Mesothelial cell of epicardium (in vitro differentiated cells): ENCODE measurements around the gene VWCE. TPM values are rescaled to one million over a fixed set of nuclear protein-coding genes. Genes with fewer than 3 reads are reported as not detected.

Experiments
- DNase-seq, 2 experiments: peaks; one replicate each; pipeline ENCODE4 v3.0.0; 2021; ENCODE audit warnings: low spot score in 2 of 2; ENCODE audit not compliant: unreplicated experiment in 2 of 2
- H3K27ac Mint-ChIP-seq: 2 replicates; pipeline ENCODE4 v1.8.0; 2021; ENCODE audit warnings: mixed read lengths
- H3K27me3 Mint-ChIP-seq: 2 replicates; pipeline ENCODE4 v1.8.0; 2021; ENCODE audit warnings: low read depth, mixed read lengths
- H3K36me3 Mint-ChIP-seq: 2 replicates; pipeline ENCODE4 v1.8.0; 2021; ENCODE audit warnings: mixed read lengths
- H3K4me1 Mint-ChIP-seq: 2 replicates; pipeline ENCODE4 v1.8.0; 2021; ENCODE audit warnings: mixed read lengths
- H3K4me3 Mint-ChIP-seq: 2 replicates; pipeline ENCODE4 v1.8.0; 2021; ENCODE audit warnings: mild to moderate bottlenecking, moderate library complexity, mixed read lengths
- H3K9me3 Mint-ChIP-seq: 2 replicates; pipeline ENCODE4 v1.8.0; 2021; ENCODE audit warnings: mixed read lengths
- CTCF ChIP-seq: fragments of 200-600 bp; sonication (generic); IDR thresholded peaks from one replicate; pipeline ENCODE4 v1.5.0; 2021; ENCODE audit warnings: antibody characterized with exemption; ENCODE audit not compliant: unreplicated experiment
- total RNA-seq: library from RNA; stranded (reverse); gene quantifications from 3 replicates; pipeline ENCODE4 v1.2.1, GENCODE V29; 2021

VWCE gene
- total RNA-seq, 1 donor from 2014 or later, result 8.7 TPM

- Mint-ChIP-seq H3K4me3 (no peak overlapping the region), H3K27me3 (no peaks in the 10 kb centered on the region), H3K4me1 (peaks cover under 1% of the 10 kb centered on the region), H3K9me3 (no peaks in the 10 kb centered on the region), H3K27ac (no peak overlapping the region), H3K36me3 (no peaks in the 10 kb centered on the region)
- no peak for DNase-seq
- TF ChIP-seq CTCF, result no peak
Measured at GRCh38 chr11:61272731-61273130, 22.4 kb downstream of the VWCE start.

- TF ChIP-seq CTCF, result no peak
- Mint-ChIP-seq H3K4me1 (no peaks in the 10 kb centered on the region), H3K27ac (no peak overlapping the region), H3K9me3 (no peaks in the 10 kb centered on the region), H3K36me3 (no peaks in the 10 kb centered on the region), H3K27me3 (no peaks in the 10 kb centered on the region), H3K4me3 (no peak overlapping the region)
- DNase-seq, result no peak
Measured at GRCh38 chr11:61270354-61271076, 24.6 kb downstream of the VWCE start.

- no peaks in the 10 kb centered on the region for H3K4me1 Mint-ChIP-seq
- no peaks in the 10 kb centered on the region for H3K9me3 Mint-ChIP-seq
- H3K27me3 Mint-ChIP-seq, result no peaks in the 10 kb centered on the region
- no peak overlapping the region for H3K27ac Mint-ChIP-seq
- no peak overlapping the region for H3K4me3 Mint-ChIP-seq
- DNase-seq, result no peak
- H3K36me3 Mint-ChIP-seq, result no peaks in the 10 kb centered on the region
- no peak for TF ChIP-seq CTCF
Measured at GRCh38 chr11:61268588-61269250, 26.4 kb downstream of the VWCE start.

- Mint-ChIP-seq H3K4me3 (no peak overlapping the region), H3K36me3 (no peaks in the 10 kb centered on the region), H3K27ac (no peak overlapping the region), H3K4me1 (no peaks in the 10 kb centered on the region), H3K27me3 (no peaks in the 10 kb centered on the region), H3K9me3 (no peaks in the 10 kb centered on the region)
- TF ChIP-seq CTCF, result no peak
- DNase-seq, result no peak
Measured at GRCh38 chr11:61267437-61267841, 27.7 kb downstream of the VWCE start.

GRCh38 chr11:61266602-61267001 is 28.5 kb downstream of the VWCE start:
- no peaks in the 10 kb centered on the region for H3K4me1 Mint-ChIP-seq
- no peak overlapping the region for H3K27ac Mint-ChIP-seq
- no peak overlapping the region for H3K4me3 Mint-ChIP-seq
- TF ChIP-seq CTCF, result no peak
- no peaks in the 10 kb centered on the region for H3K36me3 Mint-ChIP-seq
- H3K9me3 Mint-ChIP-seq, result no peaks in the 10 kb centered on the region
- H3K27me3 Mint-ChIP-seq, result no peaks in the 10 kb centered on the region
- DNase-seq, result no peak
